ENCODE results near the gene CEP135. TPM values are rescaled to one million over a fixed set of nuclear protein-coding genes. Genes with fewer than 3 reads are reported as not detected.

CEP135 gene
- total RNA-seq, 2 donors from 2014 or later = 1.6 to 1.8 TPM

- no peak overlapping the region for H3K4me3 ChIP-seq
- TF ChIP-seq, protein P1, sequence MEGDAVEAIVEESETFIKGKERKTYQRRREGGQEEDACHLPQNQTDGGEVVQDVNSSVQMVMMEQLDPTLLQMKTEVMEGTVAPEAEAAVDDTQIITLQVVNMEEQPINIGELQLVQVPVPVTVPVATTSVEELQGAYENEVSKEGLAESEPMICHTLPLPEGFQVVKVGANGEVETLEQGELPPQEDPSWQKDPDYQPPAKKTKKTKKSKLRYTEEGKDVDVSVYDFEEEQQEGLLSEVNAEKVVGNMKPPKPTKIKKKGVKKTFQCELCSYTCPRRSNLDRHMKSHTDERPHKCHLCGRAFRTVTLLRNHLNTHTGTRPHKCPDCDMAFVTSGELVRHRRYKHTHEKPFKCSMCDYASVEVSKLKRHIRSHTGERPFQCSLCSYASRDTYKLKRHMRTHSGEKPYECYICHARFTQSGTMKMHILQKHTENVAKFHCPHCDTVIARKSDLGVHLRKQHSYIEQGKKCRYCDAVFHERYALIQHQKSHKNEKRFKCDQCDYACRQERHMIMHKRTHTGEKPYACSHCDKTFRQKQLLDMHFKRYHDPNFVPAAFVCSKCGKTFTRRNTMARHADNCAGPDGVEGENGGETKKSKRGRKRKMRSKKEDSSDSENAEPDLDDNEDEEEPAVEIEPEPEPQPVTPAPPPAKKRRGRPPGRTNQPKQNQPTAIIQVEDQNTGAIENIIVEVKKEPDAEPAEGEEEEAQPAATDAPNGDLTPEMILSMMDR (IDR thresholded peaks at IDR 0.05) = no peak
- H3K9me3 ChIP-seq = no peaks in the 10 kb centered on the region
- no peak overlapping the region for H3K27ac ChIP-seq
- no peaks in the 10 kb centered on the region for H3K36me3 ChIP-seq
- H3K27me3 ChIP-seq = no peaks in the 10 kb centered on the region
- DNase-seq (ENCODE audit: low spot score) = no peak
- no peaks in the 10 kb centered on the region for H3K4me1 ChIP-seq
Measured at GRCh38 chr4:55925241-55925640, 23.5 kb upstream of the CEP135 start.

DNA sequence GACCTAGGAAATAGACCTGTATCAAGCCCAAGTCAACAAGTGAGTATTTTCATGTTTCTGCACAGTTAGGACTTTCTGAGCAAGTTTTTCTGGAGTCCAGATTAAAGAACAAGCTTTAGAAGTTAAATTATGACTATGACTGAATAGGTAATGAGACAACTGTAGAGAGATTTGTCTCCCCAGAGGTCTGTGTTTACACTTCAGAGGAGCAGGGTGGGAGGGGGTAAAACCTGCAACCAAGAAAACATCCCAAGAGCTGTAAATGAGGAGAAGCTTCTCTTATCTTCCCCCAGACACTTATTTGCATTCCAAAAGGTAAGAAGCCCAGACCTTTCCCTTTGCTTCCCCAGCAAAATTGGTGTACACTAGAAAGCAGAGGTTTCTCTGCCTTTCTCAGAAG lies 22.1 kb upstream of the CEP135 start:
- TF ChIP-seq, protein P1 (IDR thresholded peaks at IDR 0.05) = no peak
- H3K27me3 ChIP-seq = no peaks in the 10 kb centered on the region
- no peaks in the 10 kb centered on the region for H3K9me3 ChIP-seq
- no peak for DNase-seq (ENCODE audit: low spot score)
- no peak overlapping the region for H3K27ac ChIP-seq
- no peak overlapping the region for H3K4me3 ChIP-seq
- no peaks in the 10 kb centered on the region for H3K4me1 ChIP-seq
- H3K36me3 ChIP-seq = no peaks in the 10 kb centered on the region

DNA sequence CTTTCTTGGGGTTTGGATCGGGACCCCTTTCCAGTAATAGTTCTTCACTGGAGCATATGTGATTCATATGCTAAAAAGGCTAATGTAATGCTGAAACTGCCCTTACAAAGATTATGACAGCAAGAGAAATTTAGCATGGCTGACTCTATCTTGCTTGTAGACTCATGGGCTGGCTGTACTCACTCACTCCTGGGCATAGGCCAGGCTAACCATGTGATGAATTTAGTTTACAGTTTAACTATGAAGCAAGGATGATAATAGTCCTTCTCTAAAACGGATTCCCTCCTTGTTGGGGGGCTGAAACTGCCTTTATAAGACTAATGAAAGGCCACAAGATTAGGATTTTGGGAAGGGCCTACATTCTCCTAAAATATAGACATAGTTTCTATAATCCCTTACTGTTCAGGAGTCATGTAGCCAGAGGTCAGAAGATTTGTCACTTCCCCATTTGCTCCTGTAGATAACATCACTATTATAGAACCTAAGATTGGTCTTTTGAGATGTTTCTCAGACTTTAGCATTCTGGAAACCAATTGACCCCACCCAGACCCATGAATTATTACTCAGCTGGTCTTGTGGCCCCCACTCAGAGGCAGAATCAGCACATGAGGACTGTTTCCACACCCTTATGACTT lies 20.8 kb upstream of the CEP135 start:
- DNase-seq (ENCODE audit: low spot score) = no peak
- Histone ChIP-seq H3K27ac (no peak overlapping the region), H3K27me3 (no peaks in the 10 kb centered on the region), H3K9me3 (no peaks in the 10 kb centered on the region), H3K4me3 (no peak overlapping the region), H3K4me1 (no peaks in the 10 kb centered on the region), H3K36me3 (no peaks in the 10 kb centered on the region)
- TF ChIP-seq, protein P1 (IDR thresholded peaks at IDR 0.05) = no peak

- no peak overlapping the region for H3K4me3 ChIP-seq
- H3K27ac ChIP-seq = no peak overlapping the region
- peaks cover 0 to 3% of the 10 kb centered on the region in 2 donors for H3K9me3 ChIP-seq
- H3K36me3 ChIP-seq = no peaks in the 10 kb centered on the region
- H3K4me1 ChIP-seq = no peaks in the 10 kb centered on the region
- no peak for DNase-seq (ENCODE audit: low spot score)
- no peaks in the 10 kb centered on the region for H3K27me3 ChIP-seq
- TF ChIP-seq, protein P1 (IDR thresholded peaks at IDR 0.05) = no peak
Measured at GRCh38 chr4:55928846-55929245, 19.9 kb upstream of the CEP135 start.

- H3K4me1 ChIP-seq = no peaks in the 10 kb centered on the region
- no peak overlapping the region for H3K27ac ChIP-seq
- TF ChIP-seq, protein P1 (IDR thresholded peaks at IDR 0.05) = no peak
- H3K4me3 ChIP-seq = no peak overlapping the region
- peaks cover 2 to 12% of the 10 kb centered on the region in 2 donors for H3K9me3 ChIP-seq
- no peak for DNase-seq (ENCODE audit: low spot score)
- H3K27me3 ChIP-seq = no peaks in the 10 kb centered on the region
- no peaks in the 10 kb centered on the region for H3K36me3 ChIP-seq
Measured at GRCh38 chr4:55931043-55931442, 17.7 kb upstream of the CEP135 start.

DNA sequence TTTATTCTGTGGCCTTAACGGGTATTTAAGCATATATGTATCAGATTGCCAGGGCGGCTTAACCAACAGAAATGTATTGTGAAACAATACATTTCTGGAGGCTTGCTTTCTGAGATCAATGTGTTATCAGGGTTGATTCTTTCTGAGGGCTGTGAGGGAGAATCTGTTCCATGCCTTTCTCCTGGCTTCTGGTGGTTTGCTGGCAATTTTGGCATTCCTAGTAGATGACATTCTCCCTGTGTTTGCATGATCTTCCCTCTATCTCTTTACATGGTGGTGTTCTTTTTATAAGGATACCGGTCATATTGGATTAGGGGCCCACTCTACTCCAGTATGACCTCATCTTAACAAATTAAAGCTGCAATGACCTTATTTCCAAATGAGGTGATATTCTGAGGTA lies 16.9 kb upstream of the CEP135 start:
- H3K4me1 ChIP-seq = no peaks in the 10 kb centered on the region

More for the DNA sequence above, 16.9 kb upstream of the CEP135 start:
- Histone ChIP-seq H3K27ac (no peak overlapping the region), H3K9me3 (peaks cover 2 to 20% of the 10 kb centered on the region in 2 donors), H3K4me3 (no peak overlapping the region), H3K36me3 (no peaks in the 10 kb centered on the region), H3K27me3 (no peaks in the 10 kb centered on the region)
- no peak for DNase-seq (ENCODE audit: low spot score)
- TF ChIP-seq, protein P1 (IDR thresholded peaks at IDR 0.05) = no peak
